Upper lobe of right lung (tissue), 1 donor: Measurements from ENCODE around the gene SF1. TPM values are rescaled to one million over a fixed set of nuclear protein-coding genes. Genes with fewer than 3 reads are reported as not detected.

ENCODE experiments used
- ATAC-seq: fragments of 200-7000 bp; cut with Tn5 transposase; one replicate; pipeline ENCODE4 v1.9.1; 2020; ENCODE audit warnings: mild to moderate bottlenecking, moderate library complexity
- DNase-seq: peaks from one replicate; pipeline ENCODE4 v3.0.0-alpha.2; 2020
- H3K27ac ChIP-seq: fragments of 200-600 bp; one replicate; pipeline ENCODE4 v1.8.0; 2022
- H3K27me3 ChIP-seq: fragments of 200-600 bp; one replicate; pipeline ENCODE4 v1.8.0; 2022; ENCODE audit warnings: mild to moderate bottlenecking
- H3K36me3 ChIP-seq: fragments of 200-600 bp; one replicate; pipeline ENCODE4 v1.8.0; 2022
- H3K4me1 ChIP-seq: fragments of 200-600 bp; one replicate; pipeline ENCODE4 v1.8.0; 2022
- H3K4me3 ChIP-seq: fragments of 200-600 bp; one replicate; pipeline ENCODE4 v1.8.0; 2022; ENCODE audit warnings: mild to moderate bottlenecking
- H3K9me3 ChIP-seq: fragments of 200-600 bp; one replicate; pipeline ENCODE4 v1.8.0; 2022
- intact Hi-C: fragments of 100-400 bp; cut with DNase I; formaldehyde crosslinking; loops from one replicate; pipeline ENCODE4 v1.11.0; 2022
- total RNA-seq: library from RNA; stranded (reverse); fragmentation: NEBNext Ultra II Directional; extraction: Animal tissue kit (Norgen Biotek cat#: 25700); gene quantifications from one replicate; pipeline ENCODE4 v1.2.1, GENCODE V29; 2021
- TF ChIP-seq, protein P1 (sequence below): fragments of 200-600 bp; IDR thresholded peaks from one replicate; pipeline ENCODE4 v1.8.0; 2022; ENCODE audit warnings: antibody characterized with exemption
- donor health status: DM: no; HTN: yes; CAD: no; lungs with severe emphysema.

Gene SF1
- total RNA-seq, 1 donor from 2014 or later = 294 TPM

GRCh38 chr11:64745189-64745520 is 33.2 kb downstream of the SF1 start:
- Histone ChIP-seq H3K36me3 (no peaks in the 10 kb centered on the region), H3K4me1 (peaks cover 35% of the 10 kb centered on the region), H3K9me3 (no peaks in the 10 kb centered on the region), H3K4me3 (peak overlapping the region; percentile 53), H3K27ac (peak overlapping the region; percentile 90), H3K27me3 (no peaks in the 10 kb centered on the region)
- TF ChIP-seq, protein P1, sequence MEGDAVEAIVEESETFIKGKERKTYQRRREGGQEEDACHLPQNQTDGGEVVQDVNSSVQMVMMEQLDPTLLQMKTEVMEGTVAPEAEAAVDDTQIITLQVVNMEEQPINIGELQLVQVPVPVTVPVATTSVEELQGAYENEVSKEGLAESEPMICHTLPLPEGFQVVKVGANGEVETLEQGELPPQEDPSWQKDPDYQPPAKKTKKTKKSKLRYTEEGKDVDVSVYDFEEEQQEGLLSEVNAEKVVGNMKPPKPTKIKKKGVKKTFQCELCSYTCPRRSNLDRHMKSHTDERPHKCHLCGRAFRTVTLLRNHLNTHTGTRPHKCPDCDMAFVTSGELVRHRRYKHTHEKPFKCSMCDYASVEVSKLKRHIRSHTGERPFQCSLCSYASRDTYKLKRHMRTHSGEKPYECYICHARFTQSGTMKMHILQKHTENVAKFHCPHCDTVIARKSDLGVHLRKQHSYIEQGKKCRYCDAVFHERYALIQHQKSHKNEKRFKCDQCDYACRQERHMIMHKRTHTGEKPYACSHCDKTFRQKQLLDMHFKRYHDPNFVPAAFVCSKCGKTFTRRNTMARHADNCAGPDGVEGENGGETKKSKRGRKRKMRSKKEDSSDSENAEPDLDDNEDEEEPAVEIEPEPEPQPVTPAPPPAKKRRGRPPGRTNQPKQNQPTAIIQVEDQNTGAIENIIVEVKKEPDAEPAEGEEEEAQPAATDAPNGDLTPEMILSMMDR = no peak
- DNase-seq (peak; percentile 89), ATAC-seq (peak; percentile 33)
- intact Hi-C loops = no loop called here

- TF ChIP-seq, protein P1 = no peak
- Histone ChIP-seq H3K27me3 (no peaks in the 10 kb centered on the region), H3K4me3 (peak overlapping the region; percentile 60), H3K4me1 (peaks cover 35% of the 10 kb centered on the region), H3K36me3 (no peaks in the 10 kb centered on the region), H3K27ac (peak overlapping the region; percentile 90), H3K9me3 (no peaks in the 10 kb centered on the region)
- intact Hi-C loops = no loop called here
- no peak for DNase-seq
- no peak for ATAC-seq
These were observed 33.7 kb downstream of the SF1 start for GRCh38 chr11:64744544-64745188.

- H3K9me3 ChIP-seq = no peaks in the 10 kb centered on the region
- H3K36me3 ChIP-seq = no peaks in the 10 kb centered on the region
- peak; percentile 64 for ATAC-seq
- no peaks in the 10 kb centered on the region for H3K27me3 ChIP-seq
- peak; percentile 89 for DNase-seq
- TF ChIP-seq, protein P1 = peak; percentile 66
- intact Hi-C loops = no loop called here
- H3K27ac ChIP-seq = peak within 1 kb of the TSS; percentile 90
- peak within 1 kb of the TSS; percentile 60 for H3K4me3 ChIP-seq
- peaks cover 35% of the 10 kb centered on the region for H3K4me1 ChIP-seq
These were observed 34.5 kb downstream of the SF1 start, which contains the start of gene RASGRP2 for GRCh38 chr11:64743591-64744543. Gene RASGRP2 (minus strand): TSS chr11:64744142. CDS start chr11:64742866, 1,276 bp downstream.

DNA sequence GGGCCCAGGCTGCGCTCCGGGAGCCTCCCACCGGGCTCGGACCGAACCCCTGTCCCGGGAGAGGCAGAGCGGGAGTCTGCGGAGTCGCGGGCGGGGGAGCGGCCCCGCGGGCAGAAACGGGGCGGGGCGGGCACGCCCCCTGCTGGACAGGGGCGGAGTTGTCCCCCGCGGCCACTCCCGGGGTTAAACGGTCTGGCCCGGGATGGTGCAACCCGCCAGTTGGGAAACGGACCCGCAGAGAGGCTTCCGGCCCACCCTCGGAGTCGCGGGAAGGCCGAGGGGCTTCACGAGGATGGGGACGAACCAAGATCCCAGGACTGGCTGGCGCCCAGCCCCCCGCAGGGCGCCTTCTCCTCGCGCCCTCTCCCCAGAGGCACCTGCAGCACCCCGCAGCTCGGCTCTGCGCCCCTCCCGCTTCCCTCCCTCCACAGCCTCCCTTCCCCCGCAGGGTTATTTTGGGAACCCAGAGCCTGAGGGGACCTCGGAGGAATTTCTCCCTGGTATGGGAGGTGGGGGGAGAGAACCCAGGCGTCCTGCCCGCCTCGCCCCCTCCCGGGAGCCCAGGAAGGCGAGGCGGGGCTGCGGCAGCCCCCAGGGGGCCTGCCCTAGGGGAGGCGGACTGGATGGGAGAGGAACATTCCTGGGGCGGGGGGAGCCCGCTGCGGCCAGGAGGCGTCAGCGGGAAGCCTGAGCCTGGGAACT is 35.3 kb downstream of the SF1 start:
- Histone ChIP-seq H3K36me3 (peaks cover 2% of the 10 kb centered on the region), H3K27me3 (no peaks in the 10 kb centered on the region), H3K4me3 (peak overlapping the region; percentile 60), H3K4me1 (peaks cover 35% of the 10 kb centered on the region), H3K27ac (peak overlapping the region; percentile 82), H3K9me3 (no peaks in the 10 kb centered on the region)
- DNase-seq (peak; percentile 92), ATAC-seq (peak; percentile 79)
- intact Hi-C loops = no loop called here
- TF ChIP-seq, protein P1 = peak; percentile 88

GRCh38 chr11:64742087-64742888 is 36.1 kb downstream of the SF1 start:
- Histone ChIP-seq H3K36me3 (peaks cover 6% of the 10 kb centered on the region), H3K27ac (peak overlapping the region; percentile 82), H3K4me3 (peak overlapping the region; percentile 60), H3K9me3 (no peaks in the 10 kb centered on the region), H3K4me1 (peaks cover 35% of the 10 kb centered on the region), H3K27me3 (no peaks in the 10 kb centered on the region)
- peak; percentile 2 for ATAC-seq
- DNase-seq = no peak
- TF ChIP-seq, protein P1 = no peak
- intact Hi-C loops = no loop called here
